Limb (tissue), 2 donors: Measurements from ENCODE around the gene NPC2.
A peak's percentile ranks its signal among the peaks of the same experiment; 100 is the strongest.

ENCODE experiments used
- DNase-seq, 2 donors: peaks; one replicate each; pipeline ENCODE4 v3.0.0-alpha.2; 2016; ENCODE audit errors: extremely low spot score in 2 of 2

The NPC2 gene

GRCh38 chr14:74519316-74520074 lies 26.4 kb upstream of the NPC2 start:
- no peak for DNase-seq

DNA sequence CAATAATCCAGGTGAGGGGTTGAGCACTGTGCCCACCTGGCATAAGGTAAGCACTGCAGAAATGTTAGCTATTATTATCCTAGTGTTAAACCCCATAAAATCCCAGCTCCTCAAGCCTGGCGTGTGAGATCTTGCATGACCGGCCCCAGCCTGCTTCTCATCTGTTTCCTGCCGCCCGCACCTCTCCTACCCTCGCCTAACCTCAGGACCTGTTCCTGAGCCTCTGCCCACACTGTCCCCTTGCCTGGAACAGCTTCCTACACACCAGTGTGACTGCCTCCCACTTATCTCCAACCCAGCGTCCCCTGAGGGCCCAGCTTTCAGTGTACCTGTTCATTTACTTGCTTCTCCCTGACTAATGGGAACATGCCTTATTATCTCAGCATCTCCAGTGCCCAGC lies 25.1 kb upstream of the NPC2 start:
- no peak for DNase-seq

DNA sequence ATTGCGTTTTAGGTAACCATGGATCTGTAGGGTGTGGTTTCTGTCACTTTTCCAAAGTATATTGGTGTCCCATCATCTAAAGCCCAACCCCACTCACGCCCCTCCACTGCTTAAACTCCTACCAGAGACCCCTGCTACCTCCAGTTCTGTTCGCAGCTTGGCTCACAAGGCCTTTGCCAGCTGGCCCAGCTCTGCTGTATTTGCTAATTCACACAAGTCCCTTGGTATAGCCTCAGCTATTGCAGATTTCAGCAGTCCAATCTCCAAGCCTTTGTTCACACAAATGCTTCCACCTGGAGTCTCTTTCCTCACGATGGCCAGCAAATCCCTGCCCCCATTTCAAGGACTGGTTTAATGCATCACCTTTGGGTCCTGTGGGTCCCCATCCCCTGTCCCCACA lies 24.6 kb upstream of the NPC2 start:
- no peak for DNase-seq

DNA sequence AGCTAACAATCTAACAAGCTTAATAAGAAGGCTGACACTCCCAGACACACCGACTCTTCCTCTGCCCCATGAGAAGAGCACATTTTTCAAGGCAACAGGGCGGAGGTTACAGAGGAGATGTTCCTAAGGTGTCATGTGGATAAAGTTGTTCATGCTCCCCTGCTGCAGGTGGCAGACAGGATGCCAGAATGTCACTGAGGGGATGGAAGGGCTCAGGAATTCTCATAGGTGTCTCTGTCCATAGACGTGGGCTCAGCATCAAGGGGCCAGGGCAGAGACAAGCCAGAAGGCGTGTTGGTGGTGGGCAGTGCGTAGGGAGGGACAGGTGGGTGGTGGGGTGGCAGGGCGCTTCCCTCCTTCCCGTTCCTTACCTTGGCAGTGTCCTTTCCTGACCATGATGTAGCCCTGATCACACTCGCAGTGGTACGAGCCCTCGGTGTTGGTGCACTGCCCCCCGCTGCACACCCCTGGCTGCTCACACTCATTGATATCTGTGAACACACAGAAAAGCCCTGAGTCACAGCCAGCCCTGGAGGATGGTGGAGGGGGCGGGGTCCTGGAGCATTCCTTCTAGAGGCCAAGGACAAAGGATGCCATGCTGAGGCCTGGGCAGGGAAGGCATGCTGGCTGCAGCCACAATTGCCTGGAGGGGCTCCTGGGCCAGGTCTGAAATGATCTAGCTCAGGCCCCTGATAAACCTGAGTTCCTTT lies 23.5 kb upstream of the NPC2 start:
- DNase-seq = no peak

- DNase-seq = no peak
Observed at GRCh38 chr14:74515891-74516412, 22.8 kb upstream of the NPC2 start.

- DNase-seq = peak; percentile 26 to 60
Observed at GRCh38 chr14:74514471-74514941, 21.4 kb upstream of the NPC2 start.

GRCh38 chr14:74511966-74512830 lies 19.1 kb upstream of the NPC2 start:
- no peak for DNase-seq

DNA sequence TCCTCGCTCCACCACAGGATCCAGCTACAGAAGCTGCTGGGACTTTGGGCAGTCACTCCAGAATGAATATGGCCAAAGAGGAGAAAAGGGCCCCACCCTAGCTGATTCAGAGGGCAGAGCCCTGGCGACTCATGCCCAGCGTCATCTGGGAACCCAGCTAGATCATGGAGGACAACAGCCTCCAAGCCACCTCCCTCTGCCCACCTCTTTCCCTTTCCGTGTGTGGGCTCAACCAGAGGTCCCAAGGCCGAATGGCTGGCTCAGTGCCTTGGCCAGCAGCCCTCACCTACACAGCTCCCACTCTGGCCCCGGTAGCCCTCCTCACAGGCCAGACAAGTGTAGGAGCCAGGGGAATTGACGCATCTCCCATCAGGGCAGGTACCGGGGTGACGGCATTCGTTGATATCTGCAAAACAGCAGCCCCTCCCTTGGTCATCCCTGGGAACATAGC lies 17.9 kb upstream of the NPC2 start:
- no peak for DNase-seq

DNA sequence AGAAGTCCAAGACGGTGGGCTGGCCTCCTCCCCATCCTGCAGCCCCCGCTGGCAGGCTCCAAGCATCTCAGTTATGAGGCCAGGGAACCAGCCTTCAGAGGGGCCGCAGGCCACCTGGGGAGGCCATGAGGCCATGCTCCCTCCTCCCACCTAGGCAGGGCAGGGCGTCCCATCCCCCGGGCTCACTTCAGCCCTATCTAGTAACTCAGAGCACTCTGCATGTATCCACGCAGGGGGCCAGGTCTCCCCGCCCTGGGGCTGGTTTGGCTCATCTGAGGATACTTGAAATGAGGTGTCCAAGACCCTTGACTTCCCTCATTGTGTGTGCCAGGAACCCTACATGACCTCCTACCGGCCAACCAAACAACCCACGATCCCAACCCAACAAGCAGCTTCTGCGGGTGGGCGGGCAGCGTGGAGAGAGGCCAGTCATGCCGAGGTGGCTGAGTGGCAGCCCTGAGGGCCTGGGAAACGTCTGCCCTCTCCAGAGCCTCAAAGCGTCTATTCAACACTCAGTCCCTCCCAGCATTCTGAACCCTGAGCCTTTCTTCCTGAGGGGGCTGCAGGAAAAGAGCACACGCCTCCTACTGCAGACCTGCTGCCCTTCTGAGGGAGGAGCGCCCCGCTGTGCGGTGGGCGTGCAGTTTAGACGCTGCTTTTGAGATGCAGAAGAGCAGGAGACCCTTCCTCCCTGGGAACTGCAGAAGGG lies 17.3 kb upstream of the NPC2 start:
- no peak for DNase-seq

GRCh38 chr14:74509587-74510222 lies 16.6 kb upstream of the NPC2 start:
- peak in 1 of 2 donors; percentile 27 for DNase-seq

GRCh38 chr14:74508844-74509428 lies 15.8 kb upstream of the NPC2 start:
- no peak for DNase-seq

- DNase-seq = no peak
Observed at GRCh38 chr14:74508292-74508731, 15.2 kb upstream of the NPC2 start.

- DNase-seq = peak in 1 of 2 donors; percentile 14
Observed at GRCh38 chr14:74507840-74508239, 14.7 kb upstream of the NPC2 start.

- DNase-seq = no peak
Observed at GRCh38 chr14:74507085-74507484, 14.0 kb upstream of the NPC2 start.

DNA sequence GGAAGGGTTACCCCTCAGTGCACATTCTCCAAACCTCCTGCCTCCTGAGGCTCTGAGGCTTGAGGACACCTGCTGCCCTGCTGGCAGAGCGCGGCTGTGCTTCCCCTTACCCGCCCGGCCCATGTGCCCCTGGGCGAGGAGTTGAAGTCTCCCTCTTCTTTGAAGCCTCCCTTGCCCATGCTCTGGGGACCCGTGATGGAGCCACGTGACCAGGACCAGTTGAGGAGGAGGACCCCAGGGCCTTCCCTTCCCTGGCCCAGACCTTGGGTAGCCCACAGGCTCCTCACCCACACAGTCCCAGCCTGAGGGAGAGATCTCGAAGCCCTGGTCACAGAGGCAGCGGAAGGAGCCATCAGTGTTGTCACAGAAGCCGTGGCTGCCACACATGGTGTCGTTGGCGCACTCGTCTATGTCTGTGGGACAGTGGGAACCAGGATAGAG lies 13.3 kb upstream of the NPC2 start:
- DNase-seq = no peak

- DNase-seq = peak in 1 of 2 donors; percentile 29
Observed at GRCh38 chr14:74505831-74506230, 12.7 kb upstream of the NPC2 start.

DNA sequence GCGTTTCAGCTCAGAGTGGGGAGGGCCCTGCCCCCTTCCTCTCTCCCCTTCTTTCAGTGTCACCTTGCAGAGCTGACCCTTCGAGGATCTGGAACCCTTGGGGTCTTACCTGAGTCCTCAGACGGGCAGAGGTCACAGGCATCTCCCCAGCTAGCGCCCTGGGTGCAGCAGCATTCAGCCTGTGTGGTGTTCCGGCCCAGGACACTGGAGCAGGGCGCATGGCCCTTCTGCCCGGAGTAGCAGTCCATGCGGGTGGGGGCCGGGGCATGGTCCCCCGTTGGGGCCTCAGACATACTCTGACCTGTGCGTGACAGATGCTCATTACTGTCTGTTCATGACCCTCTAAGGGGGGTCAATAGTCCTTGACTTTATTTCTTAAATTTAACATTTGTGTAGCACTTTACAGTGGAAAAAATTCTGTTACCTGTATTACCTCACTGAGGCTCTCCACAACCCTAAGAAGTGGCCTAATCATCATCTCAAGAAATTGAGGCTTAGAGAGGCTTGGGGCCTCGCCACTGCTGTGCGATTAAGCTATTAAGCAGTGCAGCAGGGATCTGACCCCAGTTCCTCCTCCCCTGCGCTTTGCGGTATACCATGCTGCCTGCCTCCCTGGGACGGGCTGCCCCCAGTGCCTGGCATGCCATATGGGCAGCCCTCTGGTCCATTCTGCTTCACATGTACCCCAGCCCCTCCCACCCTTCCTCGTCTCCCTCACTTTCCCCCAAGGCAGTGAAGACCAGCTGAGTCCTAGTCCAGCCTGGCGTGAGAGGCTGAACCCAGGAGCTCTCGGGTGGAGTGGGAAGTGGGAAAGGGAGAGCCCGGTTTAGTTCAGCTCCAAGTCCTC lies 12.0 kb upstream of the NPC2 start:
- no peak for DNase-seq

DNA sequence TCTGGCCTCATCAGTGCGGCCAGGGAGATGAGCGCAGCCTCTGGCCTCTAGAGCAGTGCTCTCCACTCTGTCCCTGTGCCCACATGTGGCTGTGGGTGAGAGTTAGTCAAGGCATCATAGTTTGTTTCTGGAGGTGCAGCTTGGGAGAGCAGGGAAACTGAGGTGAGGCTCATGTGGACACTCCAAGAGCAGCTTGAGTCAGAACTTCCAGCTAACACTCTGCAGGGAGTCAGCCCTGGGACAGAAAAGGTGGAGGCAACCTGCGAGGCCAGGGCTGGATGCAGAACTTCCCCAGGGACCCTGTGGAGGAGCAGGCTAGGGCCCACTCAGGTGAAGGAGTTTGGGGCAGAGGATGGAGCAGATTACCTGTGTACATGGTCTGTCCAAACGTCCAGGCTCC lies 11.3 kb upstream of the NPC2 start:
- no peak for DNase-seq

- DNase-seq = no peak
Observed at GRCh38 chr14:74503938-74504335, 10.8 kb upstream of the NPC2 start.
